Endothelial cell of umbilical vein (primary cell): ENCODE data around the gene TANGO2. TPM values are rescaled to one million over a fixed set of nuclear protein-coding genes. Genes with fewer than 3 reads are reported as not detected.

ENCODE experiments used
- BruUV-seq: library from RNA; stranded (reverse); fragments of 400-500 nt; replicated peaks from 2 replicates; lab custom pipeline; 2021; lab: Mats Ljungman, UMichigan
- CTCF ChIA-PET: fragments of 300-600, 350-600 bp; sonication (Branson Sonifier 250); formaldehyde crosslinking; loops from one replicate; lab custom pipeline; 2021; ENCODE audit warnings: antibody characterized with exemption, inconsistent platforms; lab: Charles Lee
- POLR2A ChIA-PET: fragments of 300-600, 350-600 bp; sonication (Branson Sonifier 250); formaldehyde crosslinking; loops from one replicate; lab custom pipeline; 2021; ENCODE audit warnings: antibody characterized with exemption, inconsistent platforms; lab: Charles Lee
- DNase-seq: peaks from one replicate; pipeline ENCODE4 v3.0.0-alpha.2; 2011; ENCODE audit warnings: low read depth, low spot score
- FAIRE-seq: peaks from 2 replicates; lab custom pipeline; 2011; peaks lifted over from hg19 to GRCh38; lab: Jason Lieb, UNC
- H2AFZ ChIP-seq: 2 replicates; pipeline ENCODE4 v1.6.0; 2012; ENCODE audit warnings: low read depth, low read length, control low read depth, inconsistent platforms
- H3K27ac ChIP-seq: 2 replicates; pipeline ENCODE4 v1.5.1; 2011; ENCODE audit warnings: low read depth, mild to moderate bottlenecking, control low read depth, low read length, moderate library complexity; ENCODE audit not compliant: insufficient read depth
- H3K27me3 ChIP-seq, 2 experiments: 2 replicates each; pipeline versions ENCODE4 v1.6.0 to v1.6.1; 2011; ENCODE audit warnings: low read length in 2 of 2, mixed read lengths in 1 of 2; ENCODE audit not compliant: control insufficient read depth in 2 of 2, insufficient read depth in 2 of 2
- H3K36me3 ChIP-seq, 2 experiments: 2 replicates in 1 of 2; 3 replicates in 1 of 2; pipeline ENCODE4 v1.5.1; 2011; ENCODE audit warnings: low read length in 2 of 2, mild to moderate bottlenecking in 1 of 2, moderate library complexity in 1 of 2; ENCODE audit not compliant: control insufficient read depth in 2 of 2, insufficient read depth in 2 of 2; ENCODE audit errors: extremely low read depth in 1 of 2
- H3K4me1 ChIP-seq: 3 replicates; pipeline ENCODE4 v1.5.1; 2011; ENCODE audit warnings: mild to moderate bottlenecking, low read length; ENCODE audit not compliant: control insufficient read depth, insufficient read depth; ENCODE audit errors: extremely low read depth
- H3K4me2 ChIP-seq: 2 replicates; pipeline ENCODE4 v1.6.1; 2011; ENCODE audit warnings: low read length, control low read depth, mixed read lengths; ENCODE audit not compliant: insufficient read depth
- H3K4me3 ChIP-seq, 3 experiments: fragments of 200-600 bp in 1 of 3; sonication (generic), shearing (Covaris generic) in 1 of 3; replicated peaks in 1 of 3; 2 replicates each; pipeline ENCODE4 v1.5.1; 2011 to 2016; ENCODE audit warnings: control low read depth in 3 of 3, low read length in 3 of 3, mild to moderate bottlenecking in 2 of 3, inconsistent platforms in 1 of 3, low read depth in 1 of 3, moderate library complexity in 1 of 3; ENCODE audit not compliant: insufficient read depth in 1 of 3
- H3K79me2 ChIP-seq: 2 replicates; pipeline ENCODE4 v1.6.0; 2012; ENCODE audit warnings: low read length, inconsistent platforms; ENCODE audit not compliant: control insufficient read depth, insufficient read depth
- H3K9ac ChIP-seq: replicated peaks from 2 replicates; pipeline ENCODE3; 2011; ENCODE audit warnings: low read length, control low read depth; ENCODE audit not compliant: insufficient read depth; ENCODE audit errors: extremely low read depth
- H3K9me1 ChIP-seq: replicated peaks from 3 replicates; pipeline ENCODE4 v1.6.0; 2011; ENCODE audit warnings: mild to moderate bottlenecking, low read length; ENCODE audit not compliant: control insufficient read depth, insufficient read depth; ENCODE audit errors: extremely low read depth
- H3K9me3 ChIP-seq: replicated peaks from 2 replicates; pipeline ENCODE4 v1.5.1; 2012; ENCODE audit warnings: low read length, inconsistent platforms; ENCODE audit not compliant: control insufficient read depth, insufficient read depth
- H4K20me1 ChIP-seq: replicated peaks from 2 replicates; pipeline ENCODE3; 2011; ENCODE audit warnings: mild to moderate bottlenecking, low read length; ENCODE audit not compliant: control insufficient read depth, insufficient read depth; ENCODE audit errors: extremely low read depth
- CTCF ChIP-seq, 2 donors: IDR thresholded peaks; 1 replicate in 1 of 2; 2 replicates in 1 of 2; pipeline ENCODE4 v1.5.1; 2011; ENCODE audit warnings: low read length in 2 of 2, mild to moderate bottlenecking in 2 of 2, moderate library complexity in 2 of 2, control low read depth in 1 of 2, inconsistent platforms in 1 of 2, low read depth in 1 of 2; ENCODE audit not compliant: insufficient read depth in 1 of 2; ENCODE audit errors: extremely low read depth in 1 of 2
- EZH2 ChIP-seq: IDR thresholded peaks from 2 replicates; pipeline ENCODE4 v1.6.1; 2012; ENCODE audit warnings: borderline replicate concordance, low read depth, mild to moderate bottlenecking, moderate library complexity, low read length, inconsistent platforms; ENCODE audit not compliant: severe bottlenecking
- FOS ChIP-seq: IDR thresholded peaks from 2 replicates; pipeline ENCODE4 v1.6.1; 2011; ENCODE audit warnings: mild to moderate bottlenecking, low read length, moderate library complexity, borderline replicate concordance; ENCODE audit not compliant: insufficient read depth
- GATA2 ChIP-seq: IDR thresholded peaks from 2 replicates; pipeline ENCODE4 v1.7.0; 2011; ENCODE audit warnings: low read depth, mild to moderate bottlenecking, moderate library complexity, mixed read lengths, low read length; ENCODE audit not compliant: insufficient read length, insufficient read depth
- JUN ChIP-seq: IDR thresholded peaks from 2 replicates; pipeline ENCODE4 v1.6.1; 2011; ENCODE audit warnings: borderline replicate concordance, low read depth; ENCODE audit not compliant: insufficient read length, insufficient read depth
- MAX ChIP-seq: IDR thresholded peaks from 2 replicates; pipeline ENCODE4 v1.6.1; 2011; ENCODE audit not compliant: insufficient read depth, insufficient read length
- MYC ChIP-seq: IDR thresholded peaks from one replicate; pipeline ENCODE4 v1.6.1; 2011; ENCODE audit warnings: mild to moderate bottlenecking, low read depth, low read length
- POLR2A ChIP-seq: IDR thresholded peaks from 2 replicates; pipeline ENCODE4 v1.6.1; 2012; ENCODE audit warnings: low read depth, mild to moderate bottlenecking, control low read depth, low read length
- POLR2AphosphoS5 ChIP-seq: IDR thresholded peaks from 2 replicates; pipeline ENCODE4 v1.6.1; 2012; ENCODE audit warnings: low read depth, mild to moderate bottlenecking, control low read depth, low read length, moderate library complexity; ENCODE audit not compliant: insufficient read depth
- dilution Hi-C: fragments of 300-500 bp; cut with MboI; formaldehyde crosslinking; loops from one replicate; pipeline ENCODE4 v1.15.0; 2019; ENCODE audit warnings: low sequenced_read_pairs; ENCODE audit not compliant: extremely low pct_ligation_motif_present
- intact Hi-C: fragments of 100-400 bp; cut with micrococcal nuclease; formaldehyde crosslinking; loops from one replicate; pipeline ENCODE4 v1.10.0; 2022
- polyA plus RNA-seq, 4 experiments: library from polyadenylated mRNA; depleted of rRNA in 3 of 4; stranded (reverse) in 3 of 4; unstranded in 1 of 4; fragments of >200 nt; gene quantifications; 2 replicates each; pipeline versions ENCODE4 v1.2.1 to v1.2.3, GENCODE V29; 2011 to 2012; ENCODE audit warnings: missing spikeins in 1 of 4
- total RNA-seq: library from RNA; stranded (reverse); gene quantifications from 2 replicates; pipeline ENCODE4 v1.2.3, GENCODE V29; 2021

The TANGO2 gene
- total and polyA plus RNA-seq, 2 donors (not counting 3 experiments of a cell fraction or from before 2014, with no cell fraction given): 40.0 to 49.3 TPM

- Histone ChIP-seq H4K20me1 (no peaks in the 10 kb centered on the region), H3K4me3 (no peak overlapping the region), H3K9me1 (no peaks in the 10 kb centered on the region), H3K4me1 (peaks cover 47% of the 10 kb centered on the region), H2AFZ (no peak overlapping the region), H3K79me2 (no peaks in the 10 kb centered on the region), H3K27me3 (no peaks in the 10 kb centered on the region), H3K9ac (no peak overlapping the region), H3K9me3 (peaks cover 5% of the 10 kb centered on the region), H3K36me3 (no peaks in the 10 kb centered on the region), H3K4me2 (peak overlapping the region; percentile 29), H3K27ac (peak overlapping the region; percentile 6)
- no TSS peak for BruUV-seq
- no peak for TF ChIP-seq GATA2
- TF ChIP-seq JUN: no peak
- TF ChIP-seq POLR2AphosphoS5: no peak
- no peak for TF ChIP-seq POLR2A
- no peak for TF ChIP-seq EZH2
- no peak for TF ChIP-seq FOS
- no peak for TF ChIP-seq CTCF (IDR thresholded peaks at IDR 0.05; ENCODE audit: extremely low read depth in 1 of 2, insufficient read depth in 1 of 2, low read depth in 1 of 2, low read length in 2 of 2)
- TF ChIP-seq MAX: no peak
- no peak for TF ChIP-seq MYC
- POLR2A ChIA-PET: no interaction called here
- dilution Hi-C loops: no loop called here
- CTCF ChIA-PET: interaction anchor here (1.0 to 2.4 kb wide), 4 partner anchors 8 to 28 kb away, joined by 3 to 32 read pairs (median 3); no protein-coding TSS in a partner anchor
- FAIRE-seq: peak; percentile 85
- peak; percentile 56 for DNase-seq
- intact Hi-C loops: no loop called here
Observed at GRCh38 chr22:20002636-20003035, 18.3 kb upstream of the TANGO2 start.
